ENCODE data around the gene EARS2. TPM values are rescaled to one million over a fixed set of nuclear protein-coding genes. Genes with fewer than 3 reads are reported as not detected.
"Not testable (repeated sequence)": the region's sequence is repeated elsewhere in the genome, so short reads cannot be mapped to it uniquely, and the experiment has no call there.

EARS2 gene
- polyA plus RNA-seq, 1 donor (not counting 4 experiments of a cell fraction or from before 2014, with no cell fraction given): 32.7 TPM

GRCh38 chr16:23485257-23485614 is 71.9 kb downstream of the EARS2 start:
- Histone ChIP-seq H3K79me2 (ENCODE audit: control insufficient read depth, insufficient read depth, low read length) (peaks cover 4% of the 10 kb centered on the region), H3K27me3 (ENCODE audit: control insufficient read depth, extremely low read depth, insufficient read depth, low read length) (no peaks in the 10 kb centered on the region), H4K20me1 (ENCODE audit: control insufficient read depth, extremely low read depth, insufficient read depth, low read length) (no peaks in the 10 kb centered on the region), H3K4me2 (ENCODE audit: control insufficient read depth, extremely low read depth, insufficient read depth, low read depth, low read length) (no peak overlapping the region), H3K27ac (ENCODE audit: control insufficient read depth, insufficient read depth, low read length) (no peak overlapping the region), H3K4me3 (ENCODE audit: control insufficient read depth in 2 of 3, extremely low read depth in 1 of 3, insufficient read depth in 2 of 3, low read depth in 1 of 3, low read length in 3 of 3) (no peak overlapping the region), H3K36me3 (ENCODE audit: control insufficient read depth in 2 of 2, extremely low read depth in 1 of 2, insufficient read depth in 2 of 2, low read length in 2 of 2) (peaks cover 36 to 67% of the 10 kb centered on the region in 2 experiments), H2AFZ (ENCODE audit: control insufficient read depth, low read length) (no peak overlapping the region), H3K4me1 (ENCODE audit: control insufficient read depth, extremely low read depth, insufficient read depth, low read length) (no peaks in the 10 kb centered on the region), H3K9me1 (ENCODE audit: control insufficient read depth, extremely low read depth, insufficient read depth, low read length) (peaks cover 7% of the 10 kb centered on the region), H3K9me3 (ENCODE audit: control insufficient read depth, low read depth, low read length) (no peaks in the 10 kb centered on the region), H3K9ac (ENCODE audit: control insufficient read depth, extremely low read depth, insufficient read depth, low read length) (no peak overlapping the region)
- TF ChIP-seq EZH2 (IDR thresholded peaks at IDR 0.05; ENCODE audit: low read length): no peak
- TF ChIP-seq CTCF (optimal IDR thresholded peaks at IDR 0.05 in 1 of 3, IDR thresholded peaks at IDR 0.05 in 1 of 3, conservative IDR thresholded peaks at IDR 0.05 in 1 of 3; ENCODE audit: extremely low read depth in 1 of 3, insufficient read depth in 2 of 3, low read length in 3 of 3): no peak
- dilution Hi-C loops (cut with MboI; ENCODE audit: extremely low pct_ligation_motif_present, low sequenced_read_pairs): no loop called here
- FAIRE-seq (no peak), DNase-seq (ENCODE audit: low read depth, low spot score) (no peak)

- DNase-seq (ENCODE audit: low read depth, low spot score): no peak
- Histone ChIP-seq H4K20me1 (ENCODE audit: control insufficient read depth, extremely low read depth, insufficient read depth, low read length) (no peaks in the 10 kb centered on the region), H3K27ac (ENCODE audit: control insufficient read depth, insufficient read depth, low read length) (no peak overlapping the region), H3K9me3 (ENCODE audit: control insufficient read depth, low read depth, low read length) (no peaks in the 10 kb centered on the region), H3K79me2 (ENCODE audit: control insufficient read depth, insufficient read depth, low read length) (no peaks in the 10 kb centered on the region), H2AFZ (ENCODE audit: control insufficient read depth, low read length) (no peak overlapping the region), H3K4me2 (ENCODE audit: control insufficient read depth, extremely low read depth, insufficient read depth, low read depth, low read length) (no peak overlapping the region), H3K36me3 (ENCODE audit: control insufficient read depth in 2 of 2, extremely low read depth in 1 of 2, insufficient read depth in 2 of 2, low read length in 2 of 2) (peaks cover 38 to 69% of the 10 kb centered on the region in 2 experiments), H3K4me3 (ENCODE audit: control insufficient read depth in 2 of 3, extremely low read depth in 1 of 3, insufficient read depth in 2 of 3, low read depth in 1 of 3, low read length in 3 of 3) (no peak overlapping the region), H3K9ac (ENCODE audit: control insufficient read depth, extremely low read depth, insufficient read depth, low read length) (no peak overlapping the region), H3K4me1 (ENCODE audit: control insufficient read depth, extremely low read depth, insufficient read depth, low read length) (no peaks in the 10 kb centered on the region), H3K27me3 (ENCODE audit: control insufficient read depth, extremely low read depth, insufficient read depth, low read length) (no peaks in the 10 kb centered on the region), H3K9me1 (ENCODE audit: control insufficient read depth, extremely low read depth, insufficient read depth, low read length) (peaks cover 7% of the 10 kb centered on the region)
- dilution Hi-C loops (cut with MboI; ENCODE audit: extremely low pct_ligation_motif_present, low sequenced_read_pairs): no loop called here
- no peak for FAIRE-seq
- no peak for TF ChIP-seq EZH2 (IDR thresholded peaks at IDR 0.05; ENCODE audit: low read length)
- no peak for TF ChIP-seq CTCF (optimal IDR thresholded peaks at IDR 0.05 in 1 of 3, IDR thresholded peaks at IDR 0.05 in 1 of 3, conservative IDR thresholded peaks at IDR 0.05 in 1 of 3; ENCODE audit: extremely low read depth in 1 of 3, insufficient read depth in 2 of 3, low read length in 3 of 3)
Observed at GRCh38 chr16:23484510-23485256, 72.5 kb downstream of the EARS2 start.

GRCh38 chr16:23483492-23483891 is 73.7 kb downstream of the EARS2 start:
- FAIRE-seq; H3K9me3 ChIP-seq (ENCODE audit: control insufficient read depth, low read depth, low read length): not testable (repeated sequence)

More at GRCh38 chr16:23483492-23483891, 73.7 kb downstream of the EARS2 start:
- H3K36me3 ChIP-seq (ENCODE audit: control insufficient read depth in 2 of 2, extremely low read depth in 1 of 2, insufficient read depth in 2 of 2, low read length in 2 of 2): peaks cover 48 to 69% of the 10 kb centered on the region in 2 experiments
- H3K9ac ChIP-seq (ENCODE audit: control insufficient read depth, extremely low read depth, insufficient read depth, low read length); H2AFZ ChIP-seq (ENCODE audit: control insufficient read depth, low read length); H4K20me1 ChIP-seq (ENCODE audit: control insufficient read depth, extremely low read depth, insufficient read depth, low read length); dilution Hi-C loops (cut with MboI; ENCODE audit: extremely low pct_ligation_motif_present, low sequenced_read_pairs); H3K9me1 ChIP-seq (ENCODE audit: control insufficient read depth, extremely low read depth, insufficient read depth, low read length); H3K27ac ChIP-seq (ENCODE audit: control insufficient read depth, insufficient read depth, low read length); DNase-seq (ENCODE audit: low read depth, low spot score); H3K4me1 ChIP-seq (ENCODE audit: control insufficient read depth, extremely low read depth, insufficient read depth, low read length); H3K27me3 ChIP-seq (ENCODE audit: control insufficient read depth, extremely low read depth, insufficient read depth, low read length); H3K79me2 ChIP-seq (ENCODE audit: control insufficient read depth, insufficient read depth, low read length); H3K4me2 ChIP-seq (ENCODE audit: control insufficient read depth, extremely low read depth, insufficient read depth, low read depth, low read length); H3K4me3 ChIP-seq (ENCODE audit: control insufficient read depth in 2 of 3, extremely low read depth in 1 of 3, insufficient read depth in 2 of 3, low read depth in 1 of 3, low read length in 3 of 3): not testable (repeated sequence)
